NCI-H226 (cell line): ENCODE results near the gene EDN2.
A peak's percentile ranks its signal among the peaks of the same experiment; 100 is the strongest.

ENCODE experiments used
- DNase-seq: peaks from one replicate; pipeline ENCODE4 v3.0.0-alpha.2; 2015

Gene EDN2

GRCh38 chr1:41435570-41436178 is 48.8 kb downstream of the EDN2 start:
- DNase-seq: no peak

- DNase-seq: no peak
Measured at GRCh38 chr1:41434748-41435449, 49.6 kb downstream of the EDN2 start.

GRCh38 chr1:41434306-41434705 is 50.2 kb downstream of the EDN2 start:
- DNase-seq: no peak

- DNase-seq: no peak
Measured at GRCh38 chr1:41433501-41433900, 51.0 kb downstream of the EDN2 start.

GRCh38 chr1:41432481-41433280 is 51.8 kb downstream of the EDN2 start:
- peak; percentile 81 for DNase-seq

GRCh38 chr1:41431490-41432350 is 52.8 kb downstream of the EDN2 start:
- DNase-seq: no peak

GRCh38 chr1:41430582-41430981 is 53.9 kb downstream of the EDN2 start:
- DNase-seq: no peak

GRCh38 chr1:41430069-41430468 is 54.4 kb downstream of the EDN2 start:
- no peak for DNase-seq

GRCh38 chr1:41429641-41430035 is 54.8 kb downstream of the EDN2 start:
- DNase-seq: no peak
